ENCODE measurements around the gene BAX. TPM values are rescaled to one million over a fixed set of nuclear protein-coding genes. Genes with fewer than 3 reads are reported as not detected.

BAX gene
- total and polyA plus RNA-seq, 9 of the 15 experiments (the other 6 are each of a cell fraction or from before 2014, with no cell fraction given), result 3.2 to 95.4 (median 44.5) TPM

GRCh38 chr19:48918801-48919247 is 35.9 kb upstream of the BAX start:
- in situ Hi-C loops (cut with MboI) (no loop called here), intact Hi-C loops (cut with micrococcal nuclease) (no loop called here)
- H3K36me3 ChIP-seq (ENCODE audit: control insufficient read depth, insufficient read depth, low read length), result peaks cover 79% of the 10 kb centered on the region; the same call in 2 of the 3 replicates
- 44% methylated on average over 15 of the region's 18 CpGs for WGBS (ENCODE audit: insufficient coverage, low coverage, missing lambda C conversion rate)
- 0 out of 4 replicates have a peak overlapping the region, but pooled peaks of 1 of the 2 experiments have one; percentile 28 for H3K9ac ChIP-seq (ENCODE audit: insufficient read depth in 1 of 2, low read depth in 2 of 2, low read length in 2 of 2)
- H3K9me1 ChIP-seq (ENCODE audit: control insufficient read depth, insufficient read depth, low read length), result no peaks in the 10 kb centered on the region
- ChIA-PET CTCF (ENCODE audit: low intra/inter-chr PET ratio) (no interaction called here), POLR2A (interaction anchor here (0.5 to 4.7 kb wide), 13 partner anchors 9 to 609 kb away, joined by 3 to 37 read pairs (median 6); partner anchors contain the start of genes DHDH, FTL, NUCB1 and PPP1R15A)
- H3K9me3 ChIP-seq (replicated peaks; ENCODE audit: control insufficient read depth, insufficient read depth, low read depth, low read length), result no peaks in the 10 kb centered on the region
- ATAC-seq, result peak; percentile 93
- peaks cover 0 to 13% of the 10 kb centered on the region in 2 experiments; a peak in 3 of 5 replicates for H3K4me1 ChIP-seq (replicated peaks in 1 of 2; ENCODE audit: control insufficient read depth in 2 of 2, insufficient read depth in 2 of 2, low read length in 2 of 2)
- no peaks in the 10 kb centered on the region for H3K79me2 ChIP-seq (ENCODE audit: control insufficient read depth, insufficient read depth, low read length)
- H3K4me2 ChIP-seq (ENCODE audit: insufficient read depth, low read length), result 0 out of 2 replicates have a peak overlapping the region, but pooled peaks have one; percentile 10
- no peaks in the 10 kb centered on the region for H3K27me3 ChIP-seq (ENCODE audit: control insufficient read depth in 2 of 2, insufficient read depth in 2 of 2, low read length in 2 of 2)
- H3K4me3 ChIP-seq, result no peak overlapping the region
- H3K27ac ChIP-seq (ENCODE audit: extremely low read depth, low read depth, low read length), result no peak overlapping the region
- peak; percentile 72 to 81 (median 78) for DNase-seq (ENCODE audit: extremely low read depth in 1 of 4, low spot score in 3 of 4)
- peak; percentile 95 for FAIRE-seq
- H4K20me1 ChIP-seq (replicated peaks; ENCODE audit: control insufficient read depth, insufficient read depth, low read length), result no peaks in the 10 kb centered on the region
- no TSS peak for BruUV-seq (replicated peaks)
- H2AFZ ChIP-seq (ENCODE audit: low read depth, low read length), result no peak overlapping the region
- TF ChIP-seq ATF7 (IDR thresholded peaks at IDR 0.05), result peak; percentile 56
- no peak for TF ChIP-seq NFATC3 (IDR thresholded peaks at IDR 0.05)
- TF ChIP-seq TCF3 (CRISPR knock-in tag; IDR thresholded peaks at IDR 0.05), result peak; percentile 64
- TF ChIP-seq GATA2 (CRISPR knock-in tag; IDR thresholded peaks at IDR 0.05), result 0 out of 2 replicates have a peak, but pooled peaks have one; percentile 22
- TF ChIP-seq EP400 (IDR thresholded peaks at IDR 0.05), result 0 out of 2 replicates have a peak, but pooled peaks have one; percentile 19
- TF ChIP-seq MEF2A (IDR thresholded peaks at IDR 0.05; ENCODE audit: control insufficient read depth, low read depth, low read length), result no peak
- TF ChIP-seq NCOA2 (IDR thresholded peaks at IDR 0.05; ENCODE audit: partially characterized antibody in 2 of 2), result no peak
- TF ChIP-seq HDAC2 (IDR thresholded peaks at IDR 0.05), result peak; percentile 20; the same call in 1 of the 2 replicates
- TF ChIP-seq ZZZ3 (IDR thresholded peaks at IDR 0.05), result no peak
- peak; percentile 49 for TF ChIP-seq MEIS2 (IDR thresholded peaks at IDR 0.05; ENCODE audit: partially characterized antibody)
- TF ChIP-seq POLR2AphosphoS2 (IDR thresholded peaks at IDR 0.05; ENCODE audit: low read length), result peak; percentile 90; the same call in 1 of the 2 replicates
- TF ChIP-seq AFF1 (IDR thresholded peaks at IDR 0.05; ENCODE audit: low read depth in 1 of 2, partially characterized antibody in 2 of 2), result peak; percentile 71 to 98
- peak; percentile 48 for TF ChIP-seq DPF2 (IDR thresholded peaks at IDR 0.05)
- peak; percentile 57; the same call in 1 of the 2 replicates for TF ChIP-seq ZNF263 (CRISPR knock-in tag; IDR thresholded peaks at IDR 0.05; ENCODE audit: borderline replicate concordance)
- no peak for TF ChIP-seq HNRNPLL (IDR thresholded peaks at IDR 0.05; ENCODE audit: low read depth, low read length, poor library complexity, severe bottlenecking)
- TF ChIP-seq CBX3 (IDR thresholded peaks at IDR 0.05; ENCODE audit: borderline replicate concordance in 1 of 2, low read length in 2 of 2), result peak in 1 of 2 experiments; percentile 40; a peak in 1 of 3 replicates
- 0 out of 2 replicates have a peak, but pooled peaks have one; percentile 58 for TF ChIP-seq DNMT1 (IDR thresholded peaks at IDR 0.05)
- TF ChIP-seq JUND (IDR thresholded peaks at IDR 0.05; ENCODE audit: borderline replicate concordance, low read depth, low read length), result peak; percentile 33
- TF ChIP-seq JUND (tag; IDR thresholded peaks at IDR 0.05; ENCODE audit: borderline replicate concordance, low read depth, low read length), result no peak
- 0 out of 2 replicates have a peak, but pooled peaks have one; percentile 4 for TF ChIP-seq PHTF2 (CRISPR knock-in tag; IDR thresholded peaks at IDR 0.05)
- no peak for TF ChIP-seq CC2D1A (IDR thresholded peaks at IDR 0.05)
